Endothelial cell of umbilical vein (primary cell): ENCODE measurements around the gene SIAH2.

Experiments used
- CTCF ChIP-seq, 2 donors: IDR thresholded peaks; 1 replicate in 1 of 2; 2 replicates in 1 of 2; pipeline ENCODE4 v1.5.1; 2011; ENCODE audit warnings: low read length in 2 of 2, mild to moderate bottlenecking in 2 of 2, moderate library complexity in 2 of 2, control low read depth in 1 of 2, inconsistent platforms in 1 of 2, low read depth in 1 of 2; ENCODE audit not compliant: insufficient read depth in 1 of 2; ENCODE audit errors: extremely low read depth in 1 of 2
- MAX ChIP-seq: IDR thresholded peaks from 2 replicates; pipeline ENCODE4 v1.6.1; 2011; ENCODE audit not compliant: insufficient read depth, insufficient read length
- MYC ChIP-seq: IDR thresholded peaks from one replicate; pipeline ENCODE4 v1.6.1; 2011; ENCODE audit warnings: mild to moderate bottlenecking, low read depth, low read length
- POLR2A ChIP-seq: IDR thresholded peaks from 2 replicates; pipeline ENCODE4 v1.6.1; 2012; ENCODE audit warnings: low read depth, mild to moderate bottlenecking, control low read depth, low read length

GRCh38 chr3:150739877-150740645, 22.9 kb downstream of the SIAH2 start:
- TF ChIP-seq CTCF (IDR thresholded peaks at IDR 0.05; ENCODE audit: extremely low read depth in 1 of 2, insufficient read depth in 1 of 2, low read depth in 1 of 2, low read length in 2 of 2) (no peak), MYC (no peak), POLR2A (no peak), MAX (no peak)
